ENCODE data around the gene LINC01488. TPM values are rescaled to one million over a fixed set of nuclear protein-coding genes. Genes with fewer than 3 reads are reported as not detected.
A peak's percentile ranks its signal among the peaks of the same experiment; 100 is the strongest.

LINC01488 gene
- total RNA-seq, 1 donor from 2014 or later = not detected

GRCh38 chr11:69512790-69513189 lies 31.3 kb downstream of the LINC01488 start:
- Histone ChIP-seq H3K27ac (no peak overlapping the region), H3K4me3 (no peak overlapping the region), H3K4me1 (no peaks in the 10 kb centered on the region), H3K27me3 (no peaks in the 10 kb centered on the region), H3K9me3 (no peaks in the 10 kb centered on the region), H3K36me3 (no peaks in the 10 kb centered on the region)
- no peak for TF ChIP-seq CTCF (IDR thresholded peaks at IDR 0.05)
- DNase-seq = peak; percentile 51
- no peak for ATAC-seq
- intact Hi-C loops (cut with DNase I) = no loop called here

DNA sequence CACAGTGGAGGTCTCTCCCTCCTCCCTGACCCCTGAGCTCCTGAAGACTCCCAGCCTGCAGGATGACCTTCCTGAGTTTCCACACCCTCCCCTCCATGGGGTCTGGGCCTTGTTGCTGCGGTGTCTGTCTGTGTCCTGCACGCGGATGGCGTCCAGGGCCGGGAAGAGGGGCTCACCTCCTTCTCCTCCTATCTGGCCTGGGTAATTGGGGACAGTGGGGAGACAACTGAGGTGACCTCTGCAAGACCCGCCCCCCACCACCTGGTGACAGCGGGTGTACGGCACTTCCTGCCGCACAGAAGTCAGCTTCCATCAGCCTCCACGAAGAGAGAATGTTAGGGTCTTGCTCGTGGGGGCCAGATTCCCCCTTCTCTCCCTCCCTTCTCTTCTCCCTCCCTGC lies 31.7 kb downstream of the LINC01488 start:
- intact Hi-C loops (cut with DNase I) = no loop called here
- Histone ChIP-seq H3K36me3 (no peaks in the 10 kb centered on the region), H3K27me3 (no peaks in the 10 kb centered on the region), H3K27ac (no peak overlapping the region), H3K4me1 (no peaks in the 10 kb centered on the region), H3K4me3 (no peak overlapping the region), H3K9me3 (no peaks in the 10 kb centered on the region)
- ATAC-seq (no peak), DNase-seq (no peak)
- no peak for TF ChIP-seq CTCF (IDR thresholded peaks at IDR 0.05)

GRCh38 chr11:69513663-69514224 lies 32.3 kb downstream of the LINC01488 start:
- intact Hi-C loops (cut with DNase I) = no loop called here
- Histone ChIP-seq H3K9me3 (no peaks in the 10 kb centered on the region), H3K4me3 (no peak overlapping the region), H3K27me3 (no peaks in the 10 kb centered on the region), H3K4me1 (no peaks in the 10 kb centered on the region), H3K36me3 (no peaks in the 10 kb centered on the region), H3K27ac (no peak overlapping the region)
- peak; percentile 38 for DNase-seq
- no peak for ATAC-seq
- no peak for TF ChIP-seq CTCF (IDR thresholded peaks at IDR 0.05)

DNA sequence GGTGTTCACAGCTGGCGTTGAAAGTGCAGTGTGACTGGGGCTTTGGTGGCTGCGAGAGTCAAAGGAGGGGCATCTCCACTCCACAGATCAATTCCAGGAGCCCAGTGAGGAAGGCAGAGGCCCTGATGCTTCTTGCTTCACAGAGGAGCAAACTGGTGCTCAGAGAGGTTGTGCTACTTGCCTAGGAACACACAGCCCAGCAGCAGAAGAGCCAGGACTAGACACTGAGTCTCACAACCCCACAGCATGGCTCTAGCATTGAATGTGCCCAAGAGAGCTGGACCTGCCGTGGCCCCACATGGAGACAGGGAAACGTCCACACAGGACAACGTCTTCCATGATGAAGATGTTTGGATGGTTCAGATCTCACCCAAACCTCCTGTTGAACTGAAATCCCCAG lies 33.3 kb downstream of the LINC01488 start:
- H3K27ac ChIP-seq = no peak overlapping the region
- H3K4me1 ChIP-seq = no peaks in the 10 kb centered on the region
- no peak for ATAC-seq
- intact Hi-C loops (cut with DNase I) = no loop called here
- H3K4me3 ChIP-seq = no peak overlapping the region
- H3K27me3 ChIP-seq = no peaks in the 10 kb centered on the region
- no peak for TF ChIP-seq CTCF (IDR thresholded peaks at IDR 0.05)
- no peaks in the 10 kb centered on the region for H3K36me3 ChIP-seq
- H3K9me3 ChIP-seq = no peaks in the 10 kb centered on the region
- DNase-seq = no peak

- Histone ChIP-seq H3K4me3 (no peak overlapping the region), H3K36me3 (no peaks in the 10 kb centered on the region), H3K4me1 (no peaks in the 10 kb centered on the region), H3K27ac (no peak overlapping the region), H3K9me3 (no peaks in the 10 kb centered on the region), H3K27me3 (no peaks in the 10 kb centered on the region)
- ATAC-seq (no peak), DNase-seq (peak; percentile 52)
- intact Hi-C loops (cut with DNase I) = no loop called here
- TF ChIP-seq CTCF (IDR thresholded peaks at IDR 0.05) = no peak
Measured at GRCh38 chr11:69515271-69516245, 34.1 kb downstream of the LINC01488 start.

Measured in upper lobe of right lung (tissue), 1 donor.